Activated CD4-positive, alpha-beta T cell treated with anti-CD3 and anti-CD28 coated beads, Interleukin-2, amount 50 U/mL, for 24 hours (primary cell): ENCODE results near the gene NAT9.

Source experiments
- DNase-seq, 2 donors: peaks; one replicate each; pipeline ENCODE4 v3.0.0-alpha.2; 2020; ENCODE audit warnings: low read depth in 1 of 2, low spot score in 1 of 2

Gene NAT9

DNA sequence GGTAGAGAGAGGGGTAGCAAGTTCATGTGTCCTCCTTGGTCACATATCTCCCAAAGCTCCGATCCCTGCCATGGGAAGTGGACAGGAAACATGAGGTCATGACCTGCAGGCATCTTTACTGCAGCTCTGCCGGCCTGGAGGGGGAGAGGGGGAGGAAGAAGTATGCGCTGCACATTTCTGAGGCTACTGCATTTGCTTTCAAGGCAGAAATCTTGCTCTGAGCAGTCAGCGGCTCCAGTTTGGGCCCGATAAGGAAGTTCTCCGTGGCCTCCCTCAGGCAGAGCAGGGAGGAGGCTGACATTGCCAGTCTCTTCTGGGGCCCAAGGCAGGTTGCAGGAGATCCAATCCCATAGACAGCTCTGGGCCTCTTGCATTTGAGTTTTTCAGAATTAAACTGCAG, 29.2 kb downstream of the NAT9 start:
- no peak for DNase-seq

- no peak for DNase-seq
These were observed 29.8 kb downstream of the NAT9 start for GRCh38 chr17:74746376-74746775.

- DNase-seq: no peak
These were observed 30.5 kb downstream of the NAT9 start for GRCh38 chr17:74745548-74746177.

DNA sequence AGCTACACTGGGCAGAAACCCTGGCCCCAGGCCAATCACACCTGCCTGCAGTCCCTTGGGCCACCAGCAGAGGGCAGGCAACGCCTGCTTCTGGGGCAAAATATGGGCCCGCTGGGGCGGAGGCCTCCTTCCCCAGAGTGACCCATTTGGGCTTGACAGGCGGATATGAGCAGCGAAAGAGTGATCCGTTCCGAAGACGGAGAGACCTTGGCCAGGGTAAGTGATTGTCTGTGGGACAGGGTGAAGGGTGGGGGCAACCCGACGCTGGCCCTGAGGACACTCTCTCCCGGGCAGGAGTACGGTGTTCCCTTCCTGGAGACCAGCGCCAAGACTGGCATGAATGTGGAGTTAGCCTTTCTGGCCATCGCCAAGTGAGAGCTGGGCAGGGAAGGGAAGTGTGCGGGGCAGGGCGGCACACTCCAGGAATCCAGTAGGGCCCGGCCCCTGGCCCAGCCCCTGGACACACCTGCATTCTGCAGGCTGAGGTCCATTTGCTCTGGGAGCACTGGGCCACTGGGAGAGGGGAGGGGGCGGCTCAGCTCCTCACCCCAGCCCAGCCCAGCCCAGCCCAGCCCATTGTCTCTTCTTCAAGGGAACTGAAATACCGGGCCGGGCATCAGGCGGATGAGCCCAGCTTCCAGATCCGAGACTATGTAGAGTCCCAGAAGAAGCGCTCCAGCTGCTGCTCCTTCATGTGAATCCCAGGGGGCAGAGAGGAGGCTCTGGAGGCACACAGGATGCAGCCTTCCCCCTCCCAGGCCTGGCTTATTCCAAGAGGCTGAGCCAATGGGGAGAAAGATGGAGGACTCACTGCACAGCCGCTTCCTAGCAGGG, 31.2 kb downstream of the NAT9 start:
- DNase-seq: peak; percentile 79 to 84

DNA sequence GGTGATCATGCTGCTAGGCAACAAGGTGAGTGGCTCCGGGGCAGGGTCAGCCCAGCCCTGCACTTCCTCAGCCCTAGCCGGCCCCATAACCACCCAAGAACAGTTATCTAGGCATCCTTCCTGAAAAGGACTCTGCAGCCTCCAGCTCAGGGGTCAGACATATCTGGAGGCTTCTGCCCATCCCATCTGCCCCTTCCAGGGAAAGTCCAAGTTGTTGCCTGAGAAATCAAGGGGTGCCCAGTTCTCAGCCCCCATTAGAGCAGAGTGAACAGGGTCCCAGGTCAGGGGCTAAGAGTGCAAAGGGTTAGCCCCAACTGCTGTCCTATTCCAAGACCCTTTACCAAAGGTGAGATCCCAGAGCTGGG, 31.8 kb downstream of the NAT9 start:
- no peak for DNase-seq

DNA sequence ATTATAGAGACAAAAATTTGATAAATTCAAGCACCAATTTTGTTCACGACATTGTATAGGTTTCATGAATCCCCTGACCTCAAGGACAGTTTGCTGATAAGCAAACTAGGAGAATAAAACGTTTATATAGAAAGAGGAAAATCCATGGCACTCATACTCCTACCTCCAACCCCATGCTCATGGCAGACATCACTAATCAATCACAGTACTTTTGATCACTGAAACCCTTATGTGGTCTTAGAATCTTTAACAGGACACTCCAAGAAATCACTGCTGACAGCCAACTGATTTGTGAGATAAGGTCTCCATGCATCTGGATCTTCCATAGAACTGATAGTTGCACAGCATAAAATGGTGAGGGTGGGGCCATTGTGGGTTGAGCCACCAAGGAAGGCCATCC, 32.4 kb downstream of the NAT9 start:
- no peak for DNase-seq

DNA sequence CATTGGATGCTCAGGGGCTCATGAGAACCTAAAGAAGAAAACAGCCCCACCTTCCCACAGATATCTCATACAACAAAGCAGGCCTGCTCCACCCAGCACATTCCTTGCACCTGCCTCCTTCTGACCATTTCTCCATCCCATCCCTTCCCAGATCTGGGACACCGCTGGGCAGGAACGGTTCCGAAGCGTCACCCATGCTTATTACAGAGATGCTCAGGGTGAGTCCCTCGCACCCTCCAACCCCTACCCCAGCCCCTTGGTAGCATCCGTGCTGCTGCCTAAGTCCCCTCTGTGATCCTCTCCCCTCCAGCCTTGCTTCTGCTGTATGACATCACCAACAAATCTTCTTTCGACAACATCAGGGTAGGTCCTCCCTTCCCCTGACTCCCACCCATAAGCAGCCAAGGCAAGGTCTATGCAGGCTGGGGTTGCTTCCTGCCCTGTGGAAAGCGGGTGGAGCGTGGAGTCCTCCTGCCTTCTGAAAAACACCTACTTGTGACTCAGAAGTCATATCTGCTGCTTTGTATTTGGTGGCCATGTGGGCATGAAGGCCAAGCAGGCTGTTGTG, 33.1 kb downstream of the NAT9 start:
- no peak for DNase-seq

DNA sequence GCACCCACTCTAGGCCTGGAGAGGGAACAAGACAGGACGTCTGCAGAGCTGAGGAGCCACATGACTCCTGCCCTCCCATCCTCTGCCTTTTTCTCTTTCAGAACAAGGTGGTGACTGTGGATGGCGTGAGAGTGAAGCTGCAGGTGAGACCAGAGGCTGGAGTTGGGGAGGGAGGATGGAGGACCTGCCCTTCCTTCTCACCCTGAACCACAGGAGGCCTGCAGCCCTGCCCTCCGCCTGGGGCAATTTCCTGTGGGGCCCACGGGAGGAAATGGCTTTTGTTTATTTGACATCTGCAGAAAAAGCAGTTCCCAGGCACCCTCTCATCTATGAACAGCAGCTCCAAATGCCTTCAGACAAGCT, 34.0 kb downstream of the NAT9 start:
- no peak for DNase-seq

GRCh38 chr17:74740641-74741387, 35.3 kb downstream of the NAT9 start:
- no peak for DNase-seq

DNA sequence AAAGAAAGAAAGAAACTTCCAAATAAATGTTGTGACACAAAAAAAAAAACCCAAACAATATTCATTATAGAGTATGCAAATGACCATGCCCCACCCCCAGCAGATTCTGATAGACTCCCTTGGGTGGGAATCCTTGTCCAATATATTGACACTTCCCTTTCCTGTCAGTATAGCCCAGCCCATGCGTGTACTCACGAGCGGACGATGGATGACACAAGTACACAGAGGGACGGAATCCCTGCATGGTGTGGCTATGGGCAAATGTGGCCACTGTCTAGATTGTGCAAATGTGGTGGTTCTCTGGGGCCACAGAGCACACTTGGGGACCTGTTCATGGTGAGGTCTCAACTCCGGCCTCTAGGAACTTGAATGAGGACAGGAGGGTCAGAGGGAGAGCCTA, 36.0 kb downstream of the NAT9 start:
- DNase-seq: no peak

- no peak for DNase-seq
These were observed 36.8 kb downstream of the NAT9 start for GRCh38 chr17:74739227-74739831.

GRCh38 chr17:74738051-74738996, 37.8 kb downstream of the NAT9 start:
- DNase-seq: no peak

DNA sequence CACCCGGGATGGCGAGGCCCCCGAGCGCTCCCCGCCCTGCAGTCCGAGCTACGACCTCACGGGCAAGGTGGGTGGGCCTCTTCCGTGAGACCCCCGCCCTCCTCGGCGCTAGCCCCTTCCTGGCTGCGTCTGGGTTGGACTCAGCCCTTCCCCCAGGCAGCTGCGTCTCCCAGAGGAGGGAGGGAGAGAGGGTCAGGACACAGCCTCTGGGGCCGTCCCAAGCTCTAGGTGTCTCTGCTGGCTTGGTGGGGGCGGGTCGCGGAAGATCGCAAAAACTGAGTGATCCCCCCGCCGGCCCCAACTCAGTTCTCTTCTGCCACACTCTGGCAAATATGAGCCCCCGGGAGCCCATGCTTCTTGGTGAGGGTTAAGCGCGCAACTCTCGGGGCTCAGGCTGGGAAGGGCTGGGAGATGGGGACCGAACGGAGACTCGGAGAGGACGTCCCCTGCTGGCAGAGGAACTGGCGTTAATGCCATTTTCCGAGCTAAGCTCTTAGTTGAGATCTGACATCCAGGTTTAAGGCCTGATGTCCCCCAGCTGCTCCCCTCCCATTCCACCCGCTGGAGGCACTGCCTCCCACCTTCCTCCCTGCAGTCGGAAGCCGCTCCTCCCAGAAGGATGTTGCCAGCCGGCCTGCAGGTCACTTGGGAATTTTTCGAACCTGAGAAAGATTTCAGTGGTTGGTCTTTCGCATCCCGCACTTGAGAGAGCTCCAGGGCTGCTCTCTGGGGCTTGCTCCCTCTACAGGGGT, 38.7 kb downstream of the NAT9 start:
- DNase-seq: no peak

GRCh38 chr17:74736513-74737298, 39.4 kb downstream of the NAT9 start, which contains the start of gene RAB37:
Gene RAB37, plus strand, starts transcription at chr17:74737256. Its CDS starts 17 bp downstream, at chr17:74737273.
- DNase-seq: no peak

DNA sequence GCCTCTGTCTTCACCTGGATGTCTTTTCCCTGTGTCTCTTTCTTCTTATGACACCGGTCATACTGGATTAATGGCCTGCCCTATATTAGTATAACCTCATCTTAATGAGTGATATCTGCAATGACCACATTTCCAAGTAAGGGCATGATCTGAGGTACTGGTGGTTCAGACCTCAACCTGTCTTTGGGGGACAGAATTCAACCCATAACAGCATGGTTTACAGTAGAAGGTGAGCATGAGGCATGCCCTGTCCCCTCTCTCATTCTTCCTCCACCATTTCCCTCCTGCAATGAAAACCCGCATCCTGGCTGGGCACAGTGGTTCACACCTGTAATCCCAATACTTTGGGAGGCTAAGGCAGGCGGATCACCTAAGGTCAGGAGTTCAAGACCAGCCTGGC, 41.9 kb downstream of the NAT9 start:
- no peak for DNase-seq

DNA sequence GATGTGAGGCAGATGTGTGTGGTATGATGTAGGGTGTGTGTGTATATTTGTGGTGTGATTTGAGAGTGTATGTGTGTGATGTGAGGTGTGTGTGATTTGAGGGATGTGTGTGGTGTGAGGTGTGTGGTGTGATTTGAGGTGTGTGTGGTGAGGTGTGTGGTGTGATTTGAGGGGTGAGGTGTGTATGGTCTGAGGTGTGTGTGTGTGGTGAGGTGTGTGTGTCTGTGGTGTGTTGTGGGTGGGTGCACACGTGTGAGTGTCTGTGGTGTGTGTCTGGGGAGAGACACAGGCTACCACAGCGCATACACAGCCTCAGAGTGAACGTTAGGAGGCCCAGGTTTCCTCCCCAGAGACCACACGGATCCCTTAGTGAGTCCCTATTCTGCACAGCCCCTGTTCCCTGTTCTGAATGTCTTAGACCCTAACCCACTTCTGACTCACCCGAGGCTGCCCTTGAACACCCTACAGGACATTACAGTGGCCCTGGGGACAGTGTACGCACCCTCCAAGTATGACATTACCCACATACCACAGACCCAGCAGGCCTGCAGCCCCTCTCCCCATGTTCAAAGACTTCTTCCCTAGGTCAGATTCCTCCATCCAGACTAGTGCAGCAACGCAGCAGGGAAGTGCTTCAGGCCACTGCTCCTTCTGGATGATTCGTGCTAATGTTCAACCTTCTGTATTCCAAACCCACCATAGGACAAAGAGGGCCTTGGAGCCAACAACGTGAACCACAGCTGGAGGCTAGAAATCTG, 42.6 kb downstream of the NAT9 start:
- no peak for DNase-seq

DNA sequence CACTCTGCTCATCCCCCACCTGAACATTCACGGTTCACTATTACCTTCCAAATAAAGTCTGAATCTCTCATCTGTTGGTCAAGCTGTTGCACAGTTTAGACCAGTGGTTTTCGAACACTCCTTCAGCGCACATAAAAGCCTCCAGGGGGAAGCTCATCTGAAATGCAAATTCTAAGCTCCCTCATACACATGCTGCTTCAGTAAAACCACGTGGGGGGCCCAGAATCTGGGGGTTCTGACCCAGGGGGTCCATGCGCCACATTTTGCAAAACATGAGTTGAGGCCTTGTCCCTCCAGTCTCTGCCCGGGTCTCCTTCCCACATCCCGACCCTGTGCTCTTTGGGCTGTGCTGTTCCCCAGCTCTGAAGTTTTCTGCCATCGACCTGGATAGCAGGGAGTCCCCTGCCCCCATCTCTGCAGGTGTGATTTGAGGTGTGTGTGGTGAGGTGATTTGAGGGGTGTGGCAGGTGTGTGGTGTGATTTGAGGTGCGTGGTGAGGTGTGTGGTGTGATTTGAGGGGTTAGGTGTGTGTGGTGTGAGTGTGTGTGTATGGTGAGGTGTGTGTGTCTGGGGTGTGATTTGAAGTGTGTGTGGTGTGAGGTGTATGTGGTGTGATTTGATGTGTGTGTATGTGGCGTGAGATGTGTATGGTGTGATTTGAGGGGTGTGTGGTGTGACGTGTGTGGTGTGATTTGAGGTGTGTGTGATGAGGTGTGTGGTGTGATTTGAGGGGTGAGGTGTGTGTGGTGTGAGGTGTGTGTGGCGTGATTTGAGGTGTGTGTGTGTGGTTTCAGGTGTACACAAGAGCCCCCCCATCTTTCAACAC, 43.9 kb downstream of the NAT9 start:
- DNase-seq: no peak
